Measurements from ENCODE around the gene KRT76.

DNA sequence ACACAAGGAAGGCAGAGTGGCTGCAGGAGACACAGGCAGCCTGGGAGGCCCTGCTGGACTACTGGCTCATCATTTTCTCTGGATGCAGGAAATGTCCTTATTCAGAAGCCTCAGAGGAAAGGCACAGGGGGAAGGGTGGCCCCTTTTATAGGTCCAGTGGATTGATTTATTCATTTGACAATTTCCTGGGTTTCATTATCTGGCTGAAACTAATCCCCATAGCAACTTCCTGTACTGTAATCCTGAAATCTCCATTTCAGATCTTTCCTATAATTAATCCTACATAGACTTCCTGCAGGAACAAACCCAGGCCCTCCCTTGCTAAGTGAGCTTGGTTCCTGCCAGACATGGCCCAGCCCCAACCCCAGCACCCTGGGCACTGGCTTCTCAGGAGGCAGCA is 23.0 kb downstream of the KRT76 start:
- TF ChIP-seq CTCF (IDR thresholded peaks at IDR 0.05; ENCODE audit: borderline replicate concordance, extremely low read depth, low read length, poor library complexity, severe bottlenecking): no peak
- no peak for TF ChIP-seq EZH2 (IDR thresholded peaks at IDR 0.05; ENCODE audit: borderline replicate concordance, low read depth, low read length, severe bottlenecking)

Measured in DND-41 (cell line).